Stimulated activated CD8-positive, alpha-beta memory T cell treated with anti-CD3 and anti-CD28 coated beads, Interleukin-4, amount 100 ng/mL, for 1 hour (primary cell): Measurements from ENCODE around the gene UCHL1.
"Not testable (repeated sequence)": the region's sequence is repeated elsewhere in the genome, so short reads cannot be mapped to it uniquely, and the experiment has no call there.

ENCODE experiments used
- DNase-seq, 2 donors: peaks; one replicate each; pipeline ENCODE4 v3.0.0-alpha.2; 2020; ENCODE audit warnings: low read depth in 2 of 2, low spot score in 1 of 2

The UCHL1 gene

DNA sequence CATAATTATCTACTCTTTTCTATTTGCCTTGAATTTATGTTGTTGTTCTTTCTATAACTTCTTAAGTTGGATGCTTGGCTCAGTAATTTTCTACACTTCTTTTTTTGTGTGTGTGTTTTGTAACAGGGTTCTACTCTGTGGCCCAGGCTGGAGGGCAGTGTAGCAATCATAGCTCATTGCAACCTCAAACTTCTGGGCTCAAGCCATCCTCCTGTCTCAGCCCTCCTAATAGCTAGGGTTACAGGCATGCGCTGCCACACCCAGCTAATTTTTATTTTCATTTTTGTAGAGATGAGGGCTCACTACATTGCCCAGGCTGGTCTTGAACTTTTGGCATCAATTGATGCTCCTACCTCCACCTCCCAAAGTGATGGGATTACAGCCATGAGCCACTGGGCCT is 20.7 kb upstream of the UCHL1 start:
- DNase-seq, result no peak

- no peak for DNase-seq
Measured at GRCh38 chr4:41236508-41236907, 20.2 kb upstream of the UCHL1 start.

DNA sequence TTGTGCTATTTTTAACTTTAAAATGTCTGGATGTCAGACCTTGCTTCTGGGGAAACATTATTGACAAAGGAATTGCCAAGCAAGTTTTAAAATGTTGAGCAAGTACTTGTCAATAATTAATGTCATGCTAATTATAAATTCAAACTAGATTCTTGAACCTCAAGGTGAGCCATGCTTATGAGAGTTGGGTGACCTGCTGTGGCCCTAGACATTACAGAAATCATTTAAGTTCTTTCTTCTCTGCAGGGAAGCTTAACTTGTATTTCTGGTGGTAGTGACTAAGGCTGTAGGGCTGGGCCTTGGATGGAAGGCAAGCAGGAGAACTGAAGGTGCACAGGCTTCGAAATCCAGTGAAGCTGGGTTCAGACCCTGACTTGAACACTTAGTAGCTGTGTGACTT is 14.8 kb upstream of the UCHL1 start:
- DNase-seq, result no peak

DNA sequence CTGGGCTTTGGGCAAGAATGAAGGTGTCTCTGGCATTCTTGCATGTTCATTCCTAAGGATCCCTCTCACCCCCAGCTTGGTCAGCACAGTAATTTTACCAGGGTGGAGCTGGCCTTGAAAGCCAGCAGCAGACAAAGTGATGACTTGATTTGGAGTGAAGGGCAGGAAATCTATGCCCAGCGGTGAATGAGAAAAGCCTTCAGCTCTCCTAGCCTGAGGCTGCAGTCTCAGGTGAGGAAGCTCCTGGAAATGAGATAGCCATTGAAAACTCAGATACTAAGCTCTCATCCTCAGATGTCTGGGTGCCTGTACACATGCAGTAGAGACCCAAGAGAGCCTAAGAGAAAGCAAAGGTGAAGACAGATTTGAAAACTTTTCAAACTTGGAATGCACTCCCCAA is 10.7 kb upstream of the UCHL1 start:
- no peak for DNase-seq

DNA sequence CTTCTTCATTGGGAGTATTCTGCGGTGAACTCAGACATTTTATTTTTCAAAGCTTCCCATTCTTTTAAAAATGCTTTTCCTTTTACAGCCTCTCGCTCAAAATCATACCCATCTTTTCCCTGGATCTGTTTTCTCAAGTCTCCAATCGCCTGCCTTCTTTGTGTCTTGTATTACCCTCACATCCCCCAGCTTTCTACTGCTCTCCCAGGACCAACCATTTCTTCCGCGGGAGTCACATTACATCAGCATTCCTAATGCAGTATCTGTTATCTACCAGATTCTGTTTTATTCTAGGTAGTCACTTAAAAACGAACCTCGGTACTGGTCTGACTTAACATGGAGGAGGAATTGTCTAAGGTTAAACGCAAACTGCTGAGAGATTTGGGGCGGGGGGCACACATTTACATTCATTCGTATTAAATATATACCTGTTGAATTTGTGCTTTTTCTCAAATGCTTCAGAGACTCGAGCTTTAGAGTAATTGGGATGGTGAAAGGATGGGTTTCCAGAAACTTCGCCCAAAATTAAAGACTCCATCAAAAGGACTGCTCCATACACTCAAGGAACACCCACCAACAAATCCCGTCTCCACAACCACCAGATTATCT is 493 bp upstream of the UCHL1 start:
- DNase-seq, result no peak

- no peak for DNase-seq
Measured at GRCh38 chr4:41257257-41257901, 651 bp downstream of the UCHL1 start.

GRCh38 chr4:41257906-41258305 is 1.2 kb downstream of the UCHL1 start:
- no peak for DNase-seq

GRCh38 chr4:41258783-41259182 is 2.1 kb downstream of the UCHL1 start:
- DNase-seq, result no peak

- DNase-seq, result no peak
Measured at GRCh38 chr4:41260116-41260733, 3.5 kb downstream of the UCHL1 start.

DNA sequence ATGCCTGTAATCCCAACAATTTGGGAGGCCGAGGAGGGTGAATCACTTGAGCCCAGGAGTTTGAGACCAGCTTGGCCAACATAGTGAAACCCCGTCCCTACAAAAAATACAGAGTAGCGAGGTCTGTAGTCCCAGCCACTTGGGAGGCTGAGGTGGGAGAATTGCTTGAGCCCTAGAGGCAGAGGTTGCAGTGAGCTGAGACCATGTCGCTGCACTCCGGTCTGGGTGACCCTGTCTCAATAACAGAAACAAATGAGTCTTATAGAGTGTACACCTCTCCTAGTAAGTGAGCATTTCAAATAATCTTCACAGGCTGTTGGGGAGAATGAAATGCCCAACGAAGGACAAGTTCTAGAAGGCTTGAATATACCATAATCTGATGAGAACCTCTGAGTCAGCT is 5.5 kb downstream of the UCHL1 start:
- DNase-seq, result no peak

DNA sequence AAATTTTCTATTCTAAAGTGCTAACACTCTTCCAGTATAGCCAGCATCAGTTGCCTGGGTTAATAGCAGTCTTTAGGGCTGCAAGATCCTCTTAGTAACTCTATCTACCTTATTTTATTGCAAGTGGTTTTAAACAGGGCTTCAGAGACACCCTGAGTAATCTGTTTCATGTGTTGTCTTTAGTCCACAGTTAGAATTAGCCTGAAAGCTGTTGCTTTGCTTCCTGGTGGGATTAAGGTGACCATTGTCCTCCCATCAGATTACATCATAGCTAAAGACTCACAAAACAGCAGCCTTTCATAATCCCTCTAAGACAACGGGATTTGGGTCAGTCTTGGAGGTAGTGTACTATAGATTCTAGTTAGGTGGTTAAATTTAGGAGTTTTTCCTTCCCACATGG is 7.5 kb downstream of the UCHL1 start:
- no peak for DNase-seq

DNA sequence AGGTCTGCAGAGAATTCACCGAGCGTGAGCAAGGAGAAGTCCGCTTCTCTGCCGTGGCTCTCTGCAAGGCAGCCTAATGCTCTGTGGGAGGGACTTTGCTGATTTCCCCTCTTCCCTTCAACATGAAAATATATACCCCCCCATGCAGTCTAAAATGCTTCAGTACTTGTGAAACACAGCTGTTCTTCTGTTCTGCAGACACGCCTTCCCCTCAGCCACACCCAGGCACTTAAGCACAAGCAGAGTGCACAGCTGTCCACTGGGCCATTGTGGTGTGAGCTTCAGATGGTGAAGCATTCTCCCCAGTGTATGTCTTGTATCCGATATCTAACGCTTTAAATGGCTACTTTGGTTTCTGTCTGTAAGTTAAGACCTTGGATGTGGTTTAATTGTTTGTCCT is 11.3 kb downstream of the UCHL1 start:
- no peak for DNase-seq

- DNase-seq, result no peak
Measured at GRCh38 chr4:41268721-41269517, 12.2 kb downstream of the UCHL1 start.

- DNase-seq, result no peak
Measured at GRCh38 chr4:41269682-41270081, 13.0 kb downstream of the UCHL1 start.

- not testable (repeated sequence) for DNase-seq
Measured at GRCh38 chr4:41275931-41276330, 19.2 kb downstream of the UCHL1 start.

- no peak for DNase-seq
Measured at GRCh38 chr4:41280010-41280409, 23.3 kb downstream of the UCHL1 start.

DNA sequence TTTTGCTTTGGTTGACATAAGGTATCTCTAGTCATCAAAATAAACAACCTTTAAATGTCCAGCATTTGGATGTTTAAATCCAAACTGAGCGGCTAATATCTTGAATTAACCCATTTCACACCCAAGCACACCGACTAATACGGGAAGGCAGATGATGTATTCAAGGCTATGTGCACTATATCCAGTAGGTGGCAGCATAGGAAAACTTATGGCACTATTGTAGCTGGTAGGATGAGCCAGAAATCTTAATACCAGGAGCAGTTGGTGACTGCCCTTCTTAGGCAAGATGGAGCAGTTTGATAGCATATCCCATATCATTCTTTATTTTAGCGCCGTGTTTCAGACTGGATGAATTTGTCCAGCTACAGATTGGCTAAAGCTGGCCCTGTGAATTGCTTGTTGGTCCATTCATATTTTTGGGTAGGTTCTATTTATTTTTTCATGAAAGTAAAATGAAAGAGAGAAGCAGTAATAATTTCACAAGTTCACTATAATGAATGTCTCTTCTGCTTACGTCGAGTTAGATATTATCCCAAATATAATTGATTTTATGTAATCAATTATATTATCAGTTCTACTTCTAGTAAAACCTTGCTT is 24.4 kb downstream of the UCHL1 start:
- no peak for DNase-seq

- DNase-seq, result no peak
Measured at GRCh38 chr4:41282366-41282765, 25.6 kb downstream of the UCHL1 start.

- no peak for DNase-seq
Measured at GRCh38 chr4:41285202-41285863, 28.6 kb downstream of the UCHL1 start.

DNA sequence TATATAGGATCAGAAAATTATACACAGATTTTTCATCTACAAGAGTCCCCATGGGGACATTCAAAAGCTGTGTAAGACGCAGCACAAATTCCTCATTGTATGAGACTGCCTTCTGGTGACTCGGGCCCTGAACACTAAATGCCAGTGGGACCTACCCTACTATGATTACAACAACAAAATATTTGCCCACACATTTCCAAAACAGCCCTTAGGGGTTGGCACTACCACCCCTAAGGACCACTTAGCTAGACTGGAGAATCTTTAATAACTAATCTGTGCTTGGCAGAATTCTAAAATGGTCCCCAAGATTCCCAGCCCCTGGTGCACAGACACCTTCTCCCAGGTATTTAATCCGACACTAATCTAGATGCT is 29.1 kb downstream of the UCHL1 start:
- no peak for DNase-seq

DNA sequence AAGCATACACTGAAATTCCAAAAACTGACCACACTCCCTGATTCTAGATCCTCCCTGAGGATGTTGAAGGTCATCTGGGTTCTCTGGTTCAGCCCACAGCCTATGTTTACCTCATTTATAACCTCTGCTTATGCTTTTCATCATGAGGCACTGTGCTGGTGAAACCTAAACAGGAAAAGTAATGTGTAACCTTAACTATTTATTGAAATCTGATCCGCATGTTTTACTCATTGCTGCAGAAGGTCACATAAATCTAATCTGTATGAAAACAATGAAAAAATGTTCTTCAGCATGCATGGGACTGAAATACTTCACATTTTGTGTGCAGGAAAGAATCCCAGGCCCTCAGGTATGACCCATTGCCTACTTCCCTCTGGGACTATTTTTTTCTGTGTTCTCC is 30.3 kb downstream of the UCHL1 start:
- no peak for DNase-seq
